ENCODE results near the gene ADK.
"Not testable (repeated sequence)": the region's sequence is repeated elsewhere in the genome, so short reads cannot be mapped to it uniquely, and the experiment has no call there.

Gene ADK

GRCh38 chr10:74514322-74514721, 363.3 kb downstream of the ADK start:
- H3K36me3 Mint-ChIP-seq (ENCODE audit: insufficient read depth): peaks cover 2% of the 10 kb centered on the region

GRCh38 chr10:74518061-74518460, 367.0 kb downstream of the ADK start:
- H3K36me3 Mint-ChIP-seq (ENCODE audit: insufficient read depth): peaks cover 2% of the 10 kb centered on the region
- peaks cover 19% of the 10 kb centered on the region for H3K9me3 Mint-ChIP-seq
- no peaks in the 10 kb centered on the region for H3K27me3 Mint-ChIP-seq
- no peak overlapping the region for H3K4me3 Mint-ChIP-seq
- ATAC-seq (replicated peaks; ENCODE audit: extremely low read depth, poor library complexity, severe bottlenecking) (no peak), DNase-seq (ENCODE audit: low spot score in 2 of 2) (no peak)
- H3K27ac Mint-ChIP-seq (ENCODE audit: low read depth): no peak overlapping the region
- H3K4me1 Mint-ChIP-seq: no peaks in the 10 kb centered on the region

More at GRCh38 chr10:74514322-74514721, 363.3 kb downstream of the ADK start:
- no peak overlapping the region for H3K4me3 Mint-ChIP-seq
- DNase-seq (ENCODE audit: low spot score in 2 of 2) (no peak), ATAC-seq (replicated peaks; ENCODE audit: extremely low read depth, poor library complexity, severe bottlenecking) (no peak)
- no peaks in the 10 kb centered on the region for H3K27me3 Mint-ChIP-seq
- H3K4me1 Mint-ChIP-seq: no peaks in the 10 kb centered on the region
- H3K9me3 Mint-ChIP-seq: peaks cover 34% of the 10 kb centered on the region
- H3K27ac Mint-ChIP-seq (ENCODE audit: low read depth): no peak overlapping the region

- Mint-ChIP-seq H3K27ac (ENCODE audit: low read depth) (no peak overlapping the region), H3K4me1 (no peaks in the 10 kb centered on the region), H3K36me3 (ENCODE audit: insufficient read depth) (peaks cover 2% of the 10 kb centered on the region), H3K4me3 (no peak overlapping the region), H3K9me3 (no peaks in the 10 kb centered on the region), H3K27me3 (no peaks in the 10 kb centered on the region)
- ATAC-seq (replicated peaks; ENCODE audit: extremely low read depth, poor library complexity, severe bottlenecking) (no peak), DNase-seq (ENCODE audit: low spot score in 2 of 2) (no peak)
Observed at GRCh38 chr10:74521526-74521925, 370.5 kb downstream of the ADK start.

- DNase-seq (ENCODE audit: low spot score in 2 of 2) (no peak), ATAC-seq (replicated peaks; ENCODE audit: extremely low read depth, poor library complexity, severe bottlenecking) (no peak)
- Mint-ChIP-seq H3K36me3 (ENCODE audit: insufficient read depth) (no peaks in the 10 kb centered on the region), H3K9me3 (no peaks in the 10 kb centered on the region), H3K27me3 (no peaks in the 10 kb centered on the region), H3K4me3 (no peak overlapping the region), H3K27ac (ENCODE audit: low read depth) (no peak overlapping the region), H3K4me1 (no peaks in the 10 kb centered on the region)
Observed at GRCh38 chr10:74523199-74523598, 372.2 kb downstream of the ADK start.

GRCh38 chr10:74525885-74526284, 374.9 kb downstream of the ADK start:
- DNase-seq (ENCODE audit: low spot score in 2 of 2): no peak
- Mint-ChIP-seq H3K27ac (ENCODE audit: low read depth) (no peak overlapping the region), H3K36me3 (ENCODE audit: insufficient read depth) (peaks cover 1% of the 10 kb centered on the region)

GRCh38 chr10:74527611-74528010, 376.6 kb downstream of the ADK start:
- not testable (repeated sequence) for H3K36me3 Mint-ChIP-seq (ENCODE audit: insufficient read depth); ATAC-seq (replicated peaks; ENCODE audit: extremely low read depth, poor library complexity, severe bottlenecking); H3K9me3 Mint-ChIP-seq; H3K27me3 Mint-ChIP-seq; H3K4me3 Mint-ChIP-seq; DNase-seq (ENCODE audit: low spot score in 2 of 2); H3K4me1 Mint-ChIP-seq
- peak overlapping the region; percentile 3 for H3K27ac Mint-ChIP-seq (ENCODE audit: low read depth)

More at GRCh38 chr10:74525885-74526284, 374.9 kb downstream of the ADK start:
- Mint-ChIP-seq H3K27me3 (no peaks in the 10 kb centered on the region), H3K4me3 (no peak overlapping the region), H3K9me3 (no peaks in the 10 kb centered on the region), H3K4me1 (no peaks in the 10 kb centered on the region)
- no peak for ATAC-seq (replicated peaks; ENCODE audit: extremely low read depth, poor library complexity, severe bottlenecking)

- no peaks in the 10 kb centered on the region for H3K9me3 Mint-ChIP-seq
- ATAC-seq (replicated peaks; ENCODE audit: extremely low read depth, poor library complexity, severe bottlenecking): no peak
- peaks cover 4% of the 10 kb centered on the region for H3K36me3 Mint-ChIP-seq (ENCODE audit: insufficient read depth)
- no peak for DNase-seq (ENCODE audit: low spot score in 2 of 2)
- no peaks in the 10 kb centered on the region for H3K27me3 Mint-ChIP-seq
- H3K4me1 Mint-ChIP-seq: no peaks in the 10 kb centered on the region
- no peak overlapping the region for H3K27ac Mint-ChIP-seq (ENCODE audit: low read depth)
- no peak overlapping the region for H3K4me3 Mint-ChIP-seq
Observed at GRCh38 chr10:74529205-74529604, 378.2 kb downstream of the ADK start.

GRCh38 chr10:74530981-74531380, 380.0 kb downstream of the ADK start:
- DNase-seq (ENCODE audit: low spot score in 2 of 2): no peak
- Mint-ChIP-seq H3K9me3 (no peaks in the 10 kb centered on the region), H3K4me1 (no peaks in the 10 kb centered on the region)

GRCh38 chr10:74539317-74539716, 388.3 kb downstream of the ADK start:
- no peak overlapping the region for H3K4me3 Mint-ChIP-seq
- ATAC-seq (replicated peaks; ENCODE audit: extremely low read depth, poor library complexity, severe bottlenecking) (no peak), DNase-seq (ENCODE audit: low spot score in 2 of 2) (no peak)
- no peak overlapping the region for H3K27ac Mint-ChIP-seq (ENCODE audit: low read depth)
- H3K9me3 Mint-ChIP-seq: no peaks in the 10 kb centered on the region
- H3K36me3 Mint-ChIP-seq (ENCODE audit: insufficient read depth): no peaks in the 10 kb centered on the region
- no peaks in the 10 kb centered on the region for H3K27me3 Mint-ChIP-seq
- H3K4me1 Mint-ChIP-seq: peaks cover 6% of the 10 kb centered on the region

More at GRCh38 chr10:74530981-74531380, 380.0 kb downstream of the ADK start:
- H3K36me3 Mint-ChIP-seq (ENCODE audit: insufficient read depth): peaks cover 4% of the 10 kb centered on the region
- no peaks in the 10 kb centered on the region for H3K27me3 Mint-ChIP-seq
- no peak for ATAC-seq (replicated peaks; ENCODE audit: extremely low read depth, poor library complexity, severe bottlenecking)
- H3K4me3 Mint-ChIP-seq: no peak overlapping the region
- H3K27ac Mint-ChIP-seq (ENCODE audit: low read depth): no peak overlapping the region

- H3K27ac Mint-ChIP-seq (ENCODE audit: low read depth): no peak overlapping the region
- H3K36me3 Mint-ChIP-seq (ENCODE audit: insufficient read depth): no peaks in the 10 kb centered on the region
- peaks cover 4% of the 10 kb centered on the region for H3K4me1 Mint-ChIP-seq
- no peak overlapping the region for H3K4me3 Mint-ChIP-seq
- no peaks in the 10 kb centered on the region for H3K27me3 Mint-ChIP-seq
- ATAC-seq (replicated peaks; ENCODE audit: extremely low read depth, poor library complexity, severe bottlenecking) (no peak), DNase-seq (ENCODE audit: low spot score in 2 of 2) (no peak)
- H3K9me3 Mint-ChIP-seq: no peaks in the 10 kb centered on the region
Observed at GRCh38 chr10:74541375-74541774, 390.4 kb downstream of the ADK start.

GRCh38 chr10:74542077-74542476, 391.1 kb downstream of the ADK start:
- DNase-seq (ENCODE audit: low spot score in 2 of 2): no peak
- H3K9me3 Mint-ChIP-seq: no peaks in the 10 kb centered on the region
- H3K4me1 Mint-ChIP-seq: no peaks in the 10 kb centered on the region
- no peak overlapping the region for H3K4me3 Mint-ChIP-seq
- H3K27me3 Mint-ChIP-seq: no peaks in the 10 kb centered on the region
- ATAC-seq (replicated peaks; ENCODE audit: extremely low read depth, poor library complexity, severe bottlenecking): no peak
- H3K36me3 Mint-ChIP-seq (ENCODE audit: insufficient read depth): no peaks in the 10 kb centered on the region
- peak overlapping the region; percentile 2 for H3K27ac Mint-ChIP-seq (ENCODE audit: low read depth)

GRCh38 chr10:74543276-74543675, 392.3 kb downstream of the ADK start:
- DNase-seq (ENCODE audit: low spot score in 2 of 2): no peak
- Mint-ChIP-seq H3K27ac (ENCODE audit: low read depth) (no peak overlapping the region), H3K4me1 (no peaks in the 10 kb centered on the region)

GRCh38 chr10:74544106-74544505, 393.1 kb downstream of the ADK start:
- H3K9me3 Mint-ChIP-seq: no peaks in the 10 kb centered on the region
- H3K27me3 Mint-ChIP-seq: no peaks in the 10 kb centered on the region
- no peak overlapping the region for H3K27ac Mint-ChIP-seq (ENCODE audit: low read depth)
- no peaks in the 10 kb centered on the region for H3K36me3 Mint-ChIP-seq (ENCODE audit: insufficient read depth)
- no peak for DNase-seq (ENCODE audit: low spot score in 2 of 2)
- no peak for ATAC-seq (replicated peaks; ENCODE audit: extremely low read depth, poor library complexity, severe bottlenecking)
- H3K4me3 Mint-ChIP-seq: no peak overlapping the region
- no peaks in the 10 kb centered on the region for H3K4me1 Mint-ChIP-seq

More at GRCh38 chr10:74543276-74543675, 392.3 kb downstream of the ADK start:
- Mint-ChIP-seq H3K36me3 (ENCODE audit: insufficient read depth) (no peaks in the 10 kb centered on the region), H3K9me3 (no peaks in the 10 kb centered on the region), H3K4me3 (no peak overlapping the region), H3K27me3 (no peaks in the 10 kb centered on the region)
- ATAC-seq (replicated peaks; ENCODE audit: extremely low read depth, poor library complexity, severe bottlenecking): no peak

- no peaks in the 10 kb centered on the region for H3K9me3 Mint-ChIP-seq
- ATAC-seq (replicated peaks; ENCODE audit: extremely low read depth, poor library complexity, severe bottlenecking): no peak
Observed at GRCh38 chr10:74548676-74549075, 397.7 kb downstream of the ADK start.

More at GRCh38 chr10:74548676-74549075, 397.7 kb downstream of the ADK start:
- H3K27ac Mint-ChIP-seq (ENCODE audit: low read depth): no peak overlapping the region
- no peak for DNase-seq (ENCODE audit: low spot score in 2 of 2)
- H3K4me3 Mint-ChIP-seq: no peak overlapping the region
- H3K27me3 Mint-ChIP-seq: no peaks in the 10 kb centered on the region
- no peaks in the 10 kb centered on the region for H3K36me3 Mint-ChIP-seq (ENCODE audit: insufficient read depth)
- no peaks in the 10 kb centered on the region for H3K4me1 Mint-ChIP-seq
